Measurements from ENCODE around the gene FGFR3.

FGFR3 gene

DNA sequence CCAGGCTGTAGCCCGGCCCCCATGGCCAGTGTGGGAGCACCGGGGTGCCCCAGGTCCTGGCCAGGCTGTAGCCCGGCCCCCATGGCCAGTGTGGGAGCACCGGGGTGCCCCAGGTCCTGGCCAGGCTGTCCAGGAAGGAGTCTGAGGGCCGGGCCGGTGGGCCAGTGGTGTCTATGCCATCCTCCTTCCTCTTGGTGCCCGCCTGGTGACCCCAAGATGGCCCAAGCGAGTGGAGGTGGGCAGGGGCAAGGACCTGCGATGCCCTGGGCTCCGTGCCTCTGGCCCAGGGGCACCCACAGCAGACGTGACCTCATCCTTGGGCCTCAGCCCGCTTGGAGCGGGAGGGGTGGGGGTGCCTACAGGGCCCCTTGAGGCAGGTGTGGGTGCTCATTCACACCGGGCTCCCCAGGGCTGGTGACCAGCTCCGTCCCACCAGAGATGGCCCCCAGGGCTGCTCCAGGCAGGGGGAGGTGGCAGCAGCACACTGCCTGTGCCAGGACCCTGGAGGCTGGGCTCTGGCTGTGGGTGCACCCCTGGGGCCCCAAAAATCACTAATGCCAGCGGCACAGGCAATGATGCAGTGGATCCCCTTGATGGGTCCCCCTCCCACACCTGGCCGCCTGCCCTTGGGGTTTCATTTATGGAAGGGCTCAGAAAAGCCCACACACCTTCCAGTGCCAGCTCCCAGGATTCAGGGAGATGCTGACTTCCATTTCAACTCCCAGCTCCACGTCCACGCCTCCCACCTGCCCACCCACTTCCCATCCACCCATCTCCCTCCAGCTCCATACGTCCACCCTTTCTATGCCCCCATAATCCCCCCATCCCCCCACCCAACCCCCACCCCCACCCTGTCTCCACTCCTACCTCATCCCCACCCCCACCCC is 36.0 kb upstream of the FGFR3 start:
- no peak for DNase-seq

DNA sequence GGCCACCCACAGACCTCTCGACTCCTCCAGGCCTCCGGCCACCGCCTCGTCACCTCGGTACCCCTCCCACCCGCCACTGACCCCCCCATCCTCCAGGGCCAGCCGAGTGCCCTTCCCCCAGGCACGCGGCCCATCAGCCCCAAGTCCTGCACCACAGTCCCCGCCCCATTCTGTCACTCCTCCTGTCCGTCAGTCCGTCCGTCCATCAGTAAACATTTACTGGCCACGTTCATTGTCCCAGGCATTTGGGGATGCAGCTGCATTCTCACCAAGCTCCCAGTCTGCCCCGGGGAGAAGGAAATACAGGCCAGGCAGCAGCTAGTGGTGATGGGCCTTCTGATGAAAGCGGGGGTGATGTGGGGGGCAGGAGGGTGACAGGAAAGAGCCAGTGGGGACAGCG is 35.3 kb upstream of the FGFR3 start:
- DNase-seq = no peak

DNA sequence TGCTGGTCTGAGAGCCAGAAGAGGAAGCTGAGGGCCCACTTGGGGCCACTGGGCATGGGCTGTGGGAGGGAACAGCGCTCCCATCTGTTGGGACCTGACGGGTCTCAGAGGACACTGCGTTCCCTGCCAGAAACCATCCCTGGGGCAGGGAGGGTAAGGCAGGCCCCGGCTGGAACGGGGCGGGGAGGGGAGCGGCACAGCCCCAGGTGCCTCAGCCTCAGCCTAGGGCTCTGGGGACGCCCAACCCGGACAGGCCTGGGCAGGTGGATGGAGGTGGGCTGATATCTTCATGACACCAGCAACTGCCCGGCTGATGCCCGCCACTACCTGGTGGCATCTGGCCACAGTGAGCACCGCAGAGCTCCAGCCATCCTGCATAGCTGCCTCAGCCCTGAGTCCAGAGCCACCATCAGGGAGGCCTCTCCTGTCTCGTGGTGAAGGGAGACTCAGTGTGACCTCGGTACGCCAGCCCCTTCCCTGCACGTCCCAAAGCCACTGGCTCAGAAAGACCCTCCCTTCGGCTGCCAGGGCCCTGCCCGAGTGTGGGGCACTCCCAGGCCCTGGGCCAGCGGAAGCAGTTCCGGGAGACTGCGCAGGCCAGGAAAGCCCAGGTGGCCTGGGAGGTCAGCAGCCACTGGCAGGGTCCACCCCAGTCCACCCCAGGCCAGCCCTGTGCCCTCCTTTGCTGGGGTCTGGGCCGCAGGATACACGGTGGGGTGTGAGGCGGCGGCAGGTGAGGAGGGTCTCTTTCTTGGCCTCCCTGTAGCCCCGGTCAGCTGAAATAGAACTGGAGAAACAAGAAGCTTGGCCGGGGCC is 34.6 kb upstream of the FGFR3 start:
- DNase-seq = no peak

- no peak for DNase-seq
Measured at GRCh38 chr4:1759170-1759817, 33.8 kb upstream of the FGFR3 start.

DNA sequence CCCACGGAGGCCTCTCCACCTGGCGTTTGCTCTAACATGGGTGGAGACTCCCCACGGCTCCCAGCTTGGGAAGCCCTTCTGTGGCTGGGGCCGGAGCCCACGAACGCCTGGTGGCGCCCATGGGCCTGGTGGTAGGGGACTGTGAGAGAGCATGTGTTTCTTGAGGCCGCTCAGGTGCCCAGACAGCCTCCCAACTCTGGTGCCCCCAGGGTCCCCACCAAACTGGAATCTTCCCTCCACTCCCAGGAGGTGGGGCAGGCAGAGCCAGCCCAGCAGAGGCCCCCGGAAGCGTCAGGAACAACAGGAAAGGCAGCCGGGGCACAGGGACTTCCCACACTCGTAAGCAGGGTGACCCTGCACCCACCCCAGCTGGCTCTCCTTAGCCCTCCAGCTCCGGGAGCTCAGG is 33.3 kb upstream of the FGFR3 start:
- DNase-seq = no peak

DNA sequence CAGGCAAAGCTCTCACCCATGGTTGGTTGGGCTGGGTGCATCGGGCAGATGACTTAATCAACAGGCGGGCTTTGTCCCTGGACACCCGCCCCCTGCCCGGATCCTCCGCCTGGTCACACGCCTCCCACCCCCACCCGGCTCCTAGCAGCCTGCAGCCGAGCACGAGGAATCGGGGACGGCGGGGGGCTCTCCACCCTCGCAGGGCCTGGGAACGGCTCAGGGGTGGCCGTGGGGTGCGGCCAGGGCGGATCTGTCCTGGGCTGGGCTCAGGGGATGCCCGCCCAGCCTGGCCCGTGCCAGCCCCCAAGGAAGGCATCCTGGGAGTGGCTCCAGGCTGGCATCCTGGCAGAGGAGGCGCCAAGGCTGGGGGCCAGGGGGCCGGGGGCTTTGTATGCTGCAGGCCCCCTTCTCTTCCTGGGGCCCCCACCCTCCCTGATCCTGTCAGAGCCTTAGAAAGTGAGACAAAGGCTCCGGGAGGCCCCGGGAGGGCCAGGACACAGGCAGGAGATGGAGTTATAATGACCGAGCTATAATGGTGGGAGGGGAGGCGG is 32.5 kb upstream of the FGFR3 start:
- no peak for DNase-seq

- DNase-seq = no peak
Measured at GRCh38 chr4:1761130-1761689, 31.9 kb upstream of the FGFR3 start.

GRCh38 chr4:1762264-1763010 is 30.7 kb upstream of the FGFR3 start:
- DNase-seq = no peak

DNA sequence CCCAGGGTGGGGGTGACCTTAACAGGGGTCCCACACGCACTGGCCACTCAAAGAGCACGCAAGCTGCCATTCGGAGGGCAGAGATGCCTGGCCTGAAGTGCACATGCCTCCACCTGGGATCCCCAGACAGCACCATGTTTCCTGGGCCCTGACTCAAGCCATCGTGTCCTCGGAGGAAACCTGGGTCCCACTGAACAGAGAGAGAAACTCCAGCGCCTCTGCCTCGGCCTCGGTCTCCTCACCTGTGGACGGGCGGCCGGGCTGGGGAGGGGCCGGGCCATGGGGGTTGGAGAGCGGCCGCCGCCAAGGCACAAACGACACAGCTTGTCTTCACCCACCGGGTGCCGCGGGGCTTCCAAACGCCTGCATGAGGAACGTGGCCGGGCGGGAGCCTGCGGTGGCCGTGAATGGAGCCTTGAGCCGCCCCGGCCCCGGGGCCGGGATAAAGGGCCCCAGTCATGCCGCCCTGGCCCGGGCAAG is 30.0 kb upstream of the FGFR3 start:
- no peak for DNase-seq

DNA sequence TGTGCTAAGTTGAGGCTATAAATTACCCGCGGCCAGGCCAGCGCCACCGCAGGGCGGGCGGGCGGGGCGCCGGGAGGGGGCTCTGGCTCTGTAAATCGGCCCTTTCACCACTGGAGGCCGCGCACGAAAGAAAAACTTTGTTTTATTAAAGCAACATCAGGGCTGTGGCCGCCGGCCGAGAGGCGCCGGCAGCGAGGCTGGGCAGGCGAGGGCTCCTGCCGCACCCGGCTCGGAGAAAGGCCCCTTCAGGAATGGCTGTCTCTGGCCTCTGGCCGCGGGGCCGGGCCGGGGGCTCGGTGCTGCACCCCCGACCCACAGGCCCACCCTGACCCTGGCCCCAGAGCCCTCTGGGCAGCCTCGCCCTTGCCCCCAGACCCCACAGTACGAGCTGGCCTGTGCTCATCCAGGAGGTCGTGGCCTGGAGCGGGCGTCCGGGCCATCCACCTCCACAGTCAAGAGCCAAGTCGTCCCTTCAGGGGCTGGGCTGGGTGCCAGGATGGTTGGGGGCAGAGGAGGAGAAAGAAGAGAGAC is 29.5 kb upstream of the FGFR3 start:
- no peak for DNase-seq

DNA sequence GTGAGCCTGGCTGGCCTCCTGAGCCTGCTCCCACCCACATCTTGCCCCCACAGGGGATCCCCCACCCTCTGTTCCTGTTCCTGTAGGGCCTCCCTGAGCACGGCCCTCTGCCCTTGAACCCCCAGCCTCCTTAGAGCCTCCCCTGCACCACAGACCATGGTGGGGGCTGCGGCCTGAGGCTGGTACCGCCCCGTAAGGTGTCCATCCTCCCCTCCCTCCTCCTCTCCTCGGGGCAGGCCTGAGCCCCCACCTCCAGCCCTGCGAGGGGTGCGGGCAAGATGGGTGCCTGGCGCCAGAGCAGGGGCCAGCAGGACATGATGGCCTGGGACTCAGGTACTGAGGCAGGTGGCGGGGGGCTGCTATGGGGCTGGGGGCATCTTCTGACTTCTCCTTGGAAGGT is 28.4 kb upstream of the FGFR3 start:
- DNase-seq = no peak

DNA sequence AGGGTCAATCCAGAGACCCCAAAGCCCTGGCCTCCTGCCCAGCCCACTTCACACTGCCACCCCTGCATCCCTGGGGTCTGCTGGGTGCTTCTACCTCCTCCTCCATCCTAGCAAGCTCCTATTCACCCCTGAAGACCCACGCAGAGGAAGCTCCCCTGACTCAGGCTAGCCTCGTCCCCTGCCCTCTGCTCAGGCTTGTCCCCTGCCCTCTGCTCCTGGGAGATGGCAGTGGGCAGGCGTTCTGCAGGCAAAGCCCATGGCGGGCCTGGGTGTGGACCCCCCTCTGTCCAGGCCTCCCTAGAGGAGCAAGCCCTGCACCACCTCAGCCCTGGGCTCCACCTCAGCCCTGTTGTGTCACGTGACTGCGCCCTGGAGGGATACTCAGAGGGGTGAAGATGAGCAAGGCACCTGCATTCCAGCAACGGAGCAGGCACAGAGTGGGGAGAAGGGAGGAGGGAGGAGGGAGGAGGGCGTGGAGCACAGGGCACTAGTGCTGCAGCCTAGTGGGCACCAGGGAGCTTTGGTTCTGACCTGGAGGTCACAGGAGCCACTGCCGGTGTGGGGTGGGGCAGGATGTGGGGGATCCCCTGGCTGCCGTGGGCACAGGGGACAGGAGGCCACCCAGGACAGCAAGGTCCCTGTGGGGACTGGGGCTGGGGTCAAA is 27.6 kb upstream of the FGFR3 start:
- DNase-seq = no peak

DNA sequence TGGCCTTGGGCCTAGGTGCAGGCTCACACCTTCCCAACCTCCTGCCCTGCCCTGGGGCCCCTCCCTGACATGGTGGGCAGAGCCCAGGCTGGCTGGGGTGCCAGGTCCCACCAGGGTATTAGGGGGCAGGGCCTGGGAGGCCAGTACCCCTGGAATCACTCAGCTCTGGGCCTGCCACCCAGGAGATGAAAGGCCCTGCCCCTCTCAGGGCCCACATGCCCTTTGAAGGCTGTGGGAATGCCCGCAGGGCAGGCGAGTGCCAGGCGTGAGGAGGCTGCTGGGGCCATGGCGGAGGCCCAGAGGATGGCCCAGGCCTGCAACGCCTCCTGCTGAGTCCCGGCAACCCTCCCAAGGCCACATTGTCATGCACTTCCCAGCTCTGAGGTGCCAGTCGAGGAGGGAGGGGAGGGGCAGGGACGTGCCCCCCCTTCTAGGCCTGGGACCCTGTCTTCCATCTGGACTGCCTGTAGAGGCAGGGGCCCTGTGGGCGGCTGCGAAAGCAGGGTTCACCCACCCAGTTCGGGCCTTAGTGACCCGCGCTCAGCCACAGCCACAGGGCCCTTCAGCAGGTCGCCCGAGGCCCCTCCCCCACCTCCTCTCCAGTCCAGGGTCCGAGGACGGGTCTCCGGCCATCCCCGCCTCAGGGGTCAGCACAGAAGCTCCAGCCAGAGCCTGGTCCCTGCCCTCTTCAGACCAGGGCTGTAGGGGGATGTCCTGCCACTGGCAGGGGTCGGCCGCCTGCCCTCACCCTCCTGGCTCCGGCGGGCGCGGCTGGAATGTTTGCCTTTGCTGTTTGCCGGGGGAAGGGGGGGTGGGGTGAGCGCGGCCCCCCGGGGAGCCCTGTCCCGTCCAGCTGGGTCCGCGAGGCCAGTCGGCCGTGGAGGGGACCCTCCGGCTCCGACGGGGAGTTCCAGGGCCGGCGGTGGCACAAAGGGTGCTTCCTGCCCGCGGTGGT is 26.7 kb upstream of the FGFR3 start:
- DNase-seq = no peak

DNA sequence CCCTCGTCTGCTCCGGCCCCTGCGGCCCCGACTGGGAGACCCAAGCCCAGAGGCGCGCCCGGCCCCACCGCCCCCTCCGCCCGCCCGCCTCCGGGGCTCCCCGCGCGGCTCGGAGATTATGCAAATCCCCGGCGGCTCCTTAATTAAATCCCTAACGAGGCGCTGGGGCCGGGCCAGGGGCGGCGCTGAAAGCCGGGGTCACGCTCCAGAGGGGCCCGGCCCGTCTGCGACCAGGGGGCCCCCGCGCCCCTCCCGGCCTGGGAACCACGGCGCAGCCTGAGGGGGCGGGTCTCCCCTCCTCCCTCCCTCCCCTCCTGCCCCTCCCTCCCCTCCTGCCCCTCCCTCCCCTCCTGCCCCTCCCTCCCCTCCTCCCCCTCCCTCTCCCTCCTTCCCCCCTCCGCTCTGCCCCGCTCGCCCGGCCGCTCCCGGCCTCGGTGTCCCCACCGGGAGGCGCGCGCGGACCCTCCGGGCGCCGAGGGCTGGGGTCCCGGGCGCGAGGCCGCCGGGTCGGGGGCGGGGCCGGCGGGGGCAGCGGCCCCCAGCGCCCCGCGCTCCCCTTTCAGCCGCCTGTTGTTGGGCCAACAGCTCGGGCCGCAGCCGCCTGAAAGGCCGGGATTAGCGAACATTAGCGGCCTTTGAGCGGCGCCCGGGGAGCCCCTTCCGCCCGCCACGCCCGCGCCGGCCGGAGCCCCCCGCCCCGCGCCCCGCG is 25.9 kb upstream of the FGFR3 start:
- no peak for DNase-seq

DNA sequence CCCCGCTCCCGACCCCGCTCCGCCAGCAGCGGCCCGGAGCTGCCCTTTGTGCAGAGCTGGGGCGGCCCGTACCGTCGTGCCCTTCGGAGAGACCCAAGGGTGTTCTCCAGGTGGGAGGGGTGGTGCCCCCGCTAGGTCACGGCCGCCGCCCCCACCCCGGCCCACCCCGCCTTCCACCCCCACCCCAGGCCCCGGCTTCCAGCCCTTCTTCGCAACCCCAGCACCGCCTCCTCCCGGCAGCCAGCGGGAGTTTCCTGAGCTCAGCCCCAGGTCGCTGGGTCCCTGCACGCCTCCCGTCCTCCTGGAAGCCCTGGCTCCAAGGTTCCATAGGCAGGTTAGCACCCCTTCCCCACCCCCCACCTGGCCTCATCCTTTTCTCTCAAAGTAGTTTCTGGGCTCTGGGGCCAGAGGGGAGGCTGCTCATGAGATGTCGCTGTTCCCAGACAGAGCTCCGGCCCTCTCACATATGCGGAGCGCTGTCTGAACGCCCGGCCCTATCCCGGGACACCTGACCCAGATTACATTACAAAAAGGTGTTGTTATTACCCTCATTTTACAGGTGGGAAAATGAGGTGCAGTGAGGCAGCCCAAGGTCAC is 25.2 kb upstream of the FGFR3 start:
- no peak for DNase-seq

- no peak for DNase-seq
Measured at GRCh38 chr4:1768367-1769034, 24.6 kb upstream of the FGFR3 start.

DNA sequence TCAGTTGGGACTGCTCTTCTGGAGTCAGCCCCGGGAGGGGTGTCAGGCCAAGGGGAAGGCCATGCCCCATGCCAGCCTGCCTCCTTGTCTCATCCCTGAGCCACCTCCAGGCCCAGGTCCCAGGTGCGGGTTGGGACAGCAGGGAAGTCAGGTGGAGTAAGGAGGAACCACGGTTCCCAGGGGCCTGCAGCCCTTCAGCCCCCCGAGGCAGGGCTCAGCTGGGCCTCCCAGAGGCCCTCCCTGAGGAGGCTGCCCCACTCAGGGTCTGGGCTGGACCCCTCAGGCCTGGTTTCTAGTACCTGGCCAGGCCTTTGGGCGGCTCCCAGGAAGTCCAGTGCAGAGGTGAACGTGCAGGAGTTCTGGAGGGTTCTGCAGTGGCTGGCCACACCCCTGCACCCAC is 23.4 kb upstream of the FGFR3 start:
- DNase-seq = no peak

- DNase-seq = no peak
Measured at GRCh38 chr4:1770245-1770644, 22.8 kb upstream of the FGFR3 start.
